K562 (cell line): ENCODE data around the gene METTL23. TPM values are rescaled to one million over a fixed set of nuclear protein-coding genes. Genes with fewer than 3 reads are reported as not detected.

Experiments
- ARNT ChIP-seq, 2 experiments: fragments of 450-650 bp; IDR thresholded peaks; 2 replicates each; pipeline ENCODE4 v1.6.1; 2016; ENCODE audit warnings: mild to moderate bottlenecking in 1 of 2
- CBFA2T2 ChIP-seq: fragments of 450-650 bp; conservative IDR thresholded peaks from 2 replicates; pipeline ENCODE4 v1.6.1; 2017; ENCODE audit warnings: mild to moderate bottlenecking
- DNMT1 ChIP-seq: fragments of 450-650 bp; IDR thresholded peaks from 2 replicates; pipeline ENCODE4 v1.6.1; 2016; ENCODE audit warnings: antibody characterized with exemption, mild to moderate bottlenecking
- E2F3 ChIP-seq: fragments of 250-450 bp; sonication (Bioruptor Pico); IDR thresholded peaks from 2 replicates; pipeline ENCODE4 v1.4.0; 2020; ENCODE audit warnings: mild to moderate bottlenecking
- ETV5 ChIP-seq: sonication (generic); formaldehyde crosslinking; IDR thresholded peaks from 2 replicates; pipeline ENCODE4 v1.4.0; 2020; ENCODE audit warnings: low read depth, mild to moderate bottlenecking, missing genetic modification reagents
- FOXA3 ChIP-seq, 2 experiments: fragments of 450-650 bp in 1 of 2; sonication (generic) in 1 of 2; formaldehyde crosslinking; IDR thresholded peaks in 1 of 2; conservative IDR thresholded peaks in 1 of 2; 2 replicates each; pipeline versions ENCODE4 v1.4.0 to v1.8.0; 2020 to 2022; ENCODE audit warnings: mild to moderate bottlenecking in 2 of 2, missing genetic modification reagents in 1 of 2
- GATA2 ChIP-seq: sonication (generic); formaldehyde crosslinking; IDR thresholded peaks from 2 replicates; pipeline ENCODE4 v1.4.0; 2020; ENCODE audit warnings: mild to moderate bottlenecking, missing genetic modification reagents
- HNRNPK ChIP-seq: fragments of 200-400 bp; formaldehyde crosslinking; IDR thresholded peaks from one replicate; pipeline ENCODE4 v1.6.1; 2018; ENCODE audit warnings: mild to moderate bottlenecking, low read depth, low read length; ENCODE audit not compliant: poor library complexity, severe bottlenecking
- NEUROD1 ChIP-seq: fragments of 150-350 bp; IDR thresholded peaks from 2 replicates; pipeline ENCODE4 v1.6.1; 2014; ENCODE audit warnings: borderline replicate concordance, low read length, low read depth; ENCODE audit not compliant: partially characterized antibody
- PHF21A ChIP-seq: fragments of 450-650 bp; IDR thresholded peaks from 2 replicates; pipeline ENCODE4 v1.6.1; 2017; ENCODE audit warnings: low read depth, borderline replicate concordance
- STAG1 ChIP-seq: sonication (generic); formaldehyde crosslinking; IDR thresholded peaks from 2 replicates; pipeline ENCODE4 v1.5.0; 2020; ENCODE audit warnings: missing genetic modification reagents, borderline replicate concordance
- TAF7 ChIP-seq: fragments of 450-650 bp; IDR thresholded peaks from 2 replicates; pipeline ENCODE4 v1.6.1; 2016; ENCODE audit warnings: missing genetic modification characterization, missing compliant biosample characterization
- TBL1XR1 ChIP-seq, 2 experiments: IDR thresholded peaks; 2 replicates each; pipeline ENCODE4 v1.6.1; 2012; ENCODE audit warnings: improper control_type of control experiment in 2 of 2, low read length in 2 of 2, mild to moderate bottlenecking in 1 of 2
- TCF3 ChIP-seq: sonication (generic); formaldehyde crosslinking; IDR thresholded peaks from 2 replicates; pipeline ENCODE4 v1.4.0; 2020; ENCODE audit warnings: mild to moderate bottlenecking, missing genetic modification reagents
- XRCC4 ChIP-seq: IDR thresholded peaks from one replicate; pipeline ENCODE4 v1.6.1; 2011; ENCODE audit not compliant: insufficient read depth, insufficient read length; ENCODE audit errors: extremely low read depth
- ZC3H8 ChIP-seq: fragments of 450-650 bp; IDR thresholded peaks from 2 replicates; pipeline ENCODE4 v1.6.1; 2017
- ZNF224 ChIP-seq: sonication (generic); formaldehyde crosslinking; IDR thresholded peaks from 2 replicates; pipeline ENCODE4 v1.8.0; 2022; ENCODE audit warnings: mild to moderate bottlenecking, missing genetic modification reagents
- ZNF253 ChIP-seq: fragments of 250-450 bp; sonication (Bioruptor Pico); conservative IDR thresholded peaks from 2 replicates; pipeline ENCODE4 v1.6.1; 2021; ENCODE audit warnings: mild to moderate bottlenecking
- ZNF408 ChIP-seq: fragments of 250-450 bp; sonication (Bioruptor Pico); IDR thresholded peaks from 2 replicates; pipeline ENCODE4 v1.4.0; 2020; ENCODE audit warnings: low read depth, mild to moderate bottlenecking, moderate library complexity
- ZNF583 ChIP-seq: fragments of 250-450 bp; sonication (Bioruptor Pico); IDR thresholded peaks from 2 replicates; pipeline ENCODE4 v1.4.0; 2020
- polyA plus RNA-seq, 8 experiments: library from polyadenylated mRNA; depleted of rRNA in 4 of 8; stranded (reverse) in 5 of 8; unstranded in 3 of 8; fragments of >200 nt; fragmentation: Nextera tagmentation in 2 of 8; fragmentation: Illumina TruSeq in 1 of 8; extraction: Ambion mirVana in 2 of 8; extraction: Trizol in 1 of 8; gene quantifications; 2 replicates each; pipeline versions ENCODE4 v1.2.1 to v1.2.3, GENCODE V29; 2011 to 2014; ENCODE audit warnings: inconsistent platforms in 1 of 8, missing spikeins in 1 of 8
- total RNA-seq, 7 experiments: library from RNA; depleted of rRNA in 6 of 7; stranded (reverse); fragments of >200 nt in 6 of 7; fragmentation: Illumina TruSeq in 2 of 7; extraction: Trizol in 2 of 7; gene quantifications; 2 replicates each; pipeline versions ENCODE4 v1.2.1 to v1.2.3, GENCODE V29; 2011 to 2021; ENCODE audit warnings: low replicate concordance in 1 of 7
- TF ChIP-seq, protein P1 (sequence below), 3 experiments: IDR thresholded peaks in 2 of 3; conservative IDR thresholded peaks in 1 of 3; 2 replicates each; pipeline ENCODE4 v1.5.1; 2011 to 2012; ENCODE audit warnings: low read length in 3 of 3, mild to moderate bottlenecking in 3 of 3, control low read depth in 2 of 3, improper control_type of control experiment in 1 of 3, inconsistent platforms in 1 of 3, low read depth in 1 of 3, mixed read lengths in 1 of 3, moderate library complexity in 1 of 3; ENCODE audit not compliant: insufficient read depth in 2 of 3
- TF ChIP-seq, protein P2 (sequence below), 2 experiments: fragments of 250-450 bp in 1 of 2; fragments of 450-650 bp in 1 of 2; sonication (Bioruptor Pico) in 1 of 2; IDR thresholded peaks; 2 replicates each; pipeline versions ENCODE4 v1.6.1 to v1.8.0; 2016 to 2021; ENCODE audit warnings: mild to moderate bottlenecking in 2 of 2, moderate library complexity in 2 of 2, missing compliant biosample characterization in 1 of 2, missing genetic modification characterization in 1 of 2
- TF ChIP-seq, protein P3 (sequence below): fragments of 450-650 bp; formaldehyde crosslinking; IDR thresholded peaks from 2 replicates; pipeline ENCODE4 v1.4.0; 2020; ENCODE audit warnings: mild to moderate bottlenecking, mixed read lengths
- TF ChIP-seq, protein P4 (sequence below): fragments of 450-650 bp; formaldehyde crosslinking; IDR thresholded peaks from 2 replicates; pipeline ENCODE4 v1.4.0; 2022; ENCODE audit warnings: missing genetic modification characterization

METTL23 gene
- total and polyA plus RNA-seq, 9 of the 15 experiments (the other 6 are each of a cell fraction or from before 2014, with no cell fraction given), result 29.4 to 67.3 (median 41.6) TPM

DNA sequence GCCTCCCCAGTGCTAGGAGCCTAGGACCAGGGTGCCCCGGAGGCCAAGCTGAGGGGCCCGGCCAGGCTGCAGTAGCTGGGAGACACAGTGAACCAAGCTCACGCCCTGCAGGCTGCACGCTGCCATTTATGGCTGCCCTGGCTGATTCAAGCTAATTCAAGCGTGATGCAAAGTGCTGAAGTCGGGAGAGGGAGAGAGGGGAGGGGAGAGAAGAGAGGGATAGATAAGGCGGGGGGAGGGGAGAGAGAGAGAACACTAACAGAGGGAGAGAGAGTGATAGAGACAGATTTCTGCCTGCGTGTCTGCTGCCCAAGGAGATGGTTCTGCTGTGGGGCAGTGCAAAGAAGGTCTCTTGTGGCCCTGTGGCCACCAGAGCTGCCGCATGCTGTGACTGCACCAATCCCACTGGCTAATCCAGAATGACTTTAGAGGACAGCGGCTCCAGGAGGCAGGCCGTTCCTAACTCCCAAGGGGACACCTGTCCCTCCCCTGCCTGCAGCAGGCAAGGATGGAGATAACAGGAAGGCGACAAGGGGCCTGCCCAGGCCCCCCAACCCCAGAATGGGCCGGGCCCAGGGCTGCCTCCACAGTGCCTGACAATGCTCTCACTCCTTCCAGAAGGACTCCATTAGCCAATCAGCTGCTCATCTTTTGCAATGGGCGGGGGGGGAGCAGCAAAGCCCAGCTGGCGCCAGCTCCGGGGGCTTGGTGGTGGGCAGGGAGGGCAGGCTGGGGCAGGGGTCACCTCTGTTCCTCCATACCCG, 28.8 kb upstream of the METTL23 start (continued):
- peak; percentile 53 for TF ChIP-seq NEUROD1
- TF ChIP-seq, protein P1, sequence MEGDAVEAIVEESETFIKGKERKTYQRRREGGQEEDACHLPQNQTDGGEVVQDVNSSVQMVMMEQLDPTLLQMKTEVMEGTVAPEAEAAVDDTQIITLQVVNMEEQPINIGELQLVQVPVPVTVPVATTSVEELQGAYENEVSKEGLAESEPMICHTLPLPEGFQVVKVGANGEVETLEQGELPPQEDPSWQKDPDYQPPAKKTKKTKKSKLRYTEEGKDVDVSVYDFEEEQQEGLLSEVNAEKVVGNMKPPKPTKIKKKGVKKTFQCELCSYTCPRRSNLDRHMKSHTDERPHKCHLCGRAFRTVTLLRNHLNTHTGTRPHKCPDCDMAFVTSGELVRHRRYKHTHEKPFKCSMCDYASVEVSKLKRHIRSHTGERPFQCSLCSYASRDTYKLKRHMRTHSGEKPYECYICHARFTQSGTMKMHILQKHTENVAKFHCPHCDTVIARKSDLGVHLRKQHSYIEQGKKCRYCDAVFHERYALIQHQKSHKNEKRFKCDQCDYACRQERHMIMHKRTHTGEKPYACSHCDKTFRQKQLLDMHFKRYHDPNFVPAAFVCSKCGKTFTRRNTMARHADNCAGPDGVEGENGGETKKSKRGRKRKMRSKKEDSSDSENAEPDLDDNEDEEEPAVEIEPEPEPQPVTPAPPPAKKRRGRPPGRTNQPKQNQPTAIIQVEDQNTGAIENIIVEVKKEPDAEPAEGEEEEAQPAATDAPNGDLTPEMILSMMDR (IDR thresholded peaks at IDR 0.05 in 2 of 3, conservative IDR thresholded peaks at IDR 0.05 in 1 of 3; ENCODE audit: insufficient read depth in 2 of 3, low read depth in 1 of 3, low read length in 3 of 3), result no peak
- TF ChIP-seq ZNF224 (CRISPR knock-in tag), result no peak
- TF ChIP-seq STAG1, result no peak
- TF ChIP-seq TAF7, result peak; percentile 19; the same call in 1 of the 2 replicates
- TF ChIP-seq ETV5 (CRISPR knock-in tag), result no peak
- TF ChIP-seq FOXA3 (CRISPR knock-in tag; conservative IDR thresholded peaks at IDR 0.05 in 1 of 2, IDR thresholded peaks at IDR 0.05 in 1 of 2), result no peak
- TF ChIP-seq ARNT (IDR thresholded peaks at IDR 0.05), result peak in 1 of 2 experiments; percentile 92; a peak in 2 of 4 replicates
- TF ChIP-seq, protein P2, sequence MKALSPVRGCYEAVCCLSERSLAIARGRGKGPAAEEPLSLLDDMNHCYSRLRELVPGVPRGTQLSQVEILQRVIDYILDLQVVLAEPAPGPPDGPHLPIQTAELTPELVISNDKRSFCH (CRISPR knock-in tag; IDR thresholded peaks at IDR 0.05), result no peak
- TF ChIP-seq, protein P2 (tag; IDR thresholded peaks at IDR 0.05), result no peak
- TF ChIP-seq TBL1XR1 (IDR thresholded peaks at IDR 0.05; ENCODE audit: low read length in 2 of 2), result peak in 1 of 2 experiments; percentile 50; a peak in 2 of 4 replicates
- no peak for TF ChIP-seq XRCC4
- TF ChIP-seq HNRNPK, result no peak
- no peak for TF ChIP-seq ZNF583 (CRISPR knock-in tag)
- no peak for TF ChIP-seq ZNF408
- TF ChIP-seq, protein P3, sequence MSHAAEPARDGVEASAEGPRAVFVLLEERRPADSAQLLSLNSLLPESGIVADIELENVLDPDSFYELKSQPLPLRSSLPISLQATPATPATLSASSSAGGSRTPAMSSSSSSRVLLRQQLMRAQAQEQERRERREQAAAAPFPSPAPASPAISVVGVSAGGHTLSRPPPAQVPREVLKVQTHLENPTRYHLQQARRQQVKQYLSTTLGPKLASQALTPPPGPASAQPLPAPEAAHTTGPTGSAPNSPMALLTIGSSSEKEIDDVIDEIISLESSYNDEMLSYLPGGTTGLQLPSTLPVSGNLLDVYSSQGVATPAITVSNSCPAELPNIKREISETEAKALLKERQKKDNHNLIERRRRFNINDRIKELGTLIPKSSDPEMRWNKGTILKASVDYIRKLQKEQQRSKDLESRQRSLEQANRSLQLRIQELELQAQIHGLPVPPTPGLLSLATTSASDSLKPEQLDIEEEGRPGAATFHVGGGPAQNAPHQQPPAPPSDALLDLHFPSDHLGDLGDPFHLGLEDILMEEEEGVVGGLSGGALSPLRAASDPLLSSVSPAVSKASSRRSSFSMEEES, result no peak
- no peak for TF ChIP-seq ZNF253 (CRISPR knock-in tag)
- peak; percentile 55; the same call in 1 of the 2 replicates for TF ChIP-seq GATA2 (CRISPR knock-in tag)
- TF ChIP-seq PHF21A, result peak; percentile 83; the same call in 1 of the 2 replicates
- TF ChIP-seq, protein P4, sequence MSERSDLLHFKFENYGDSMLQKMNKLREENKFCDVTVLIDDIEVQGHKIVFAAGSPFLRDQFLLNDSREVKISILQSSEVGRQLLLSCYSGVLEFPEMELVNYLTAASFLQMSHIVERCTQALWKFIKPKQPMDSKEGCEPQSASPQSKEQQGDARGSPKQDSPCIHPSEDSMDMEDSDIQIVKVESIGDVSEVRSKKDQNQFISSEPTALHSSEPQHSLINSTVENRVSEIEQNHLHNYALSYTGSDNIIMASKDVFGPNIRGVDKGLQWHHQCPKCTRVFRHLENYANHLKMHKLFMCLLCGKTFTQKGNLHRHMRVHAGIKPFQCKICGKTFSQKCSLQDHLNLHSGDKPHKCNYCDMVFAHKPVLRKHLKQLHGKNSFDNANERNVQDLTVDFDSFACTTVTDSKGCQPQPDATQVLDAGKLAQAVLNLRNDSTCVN (CRISPR knock-in tag), result 0 out of 2 replicates have a peak, but pooled peaks have one; percentile 79
- peak; percentile 60 for TF ChIP-seq CBFA2T2
- TF ChIP-seq DNMT1, result no peak
- TF ChIP-seq TCF3, result peak; percentile 41; the same call in 1 of the 2 replicates
- no peak for TF ChIP-seq E2F3 (CRISPR knock-in tag)
- no peak for TF ChIP-seq ZC3H8
